Muscle layer of colon (tissue), 2 donors: Measurements from ENCODE around the gene SPDYE16.
"Not testable (repeated sequence)": the region's sequence is repeated elsewhere in the genome, so short reads cannot be mapped to it uniquely, and the experiment has no call there.

Source experiments
- H3K27ac ChIP-seq: one replicate; pipeline ENCODE4 v1.7.0; 2013; ENCODE audit warnings: low read depth, mild to moderate bottlenecking, low read length, moderate library complexity
- H3K27me3 ChIP-seq, 2 donors: one replicate each; pipeline ENCODE4 v1.7.0; 2013; ENCODE audit warnings: low read length in 2 of 2, mild to moderate bottlenecking in 2 of 2; ENCODE audit not compliant: insufficient read depth in 2 of 2, control insufficient read depth in 1 of 2
- H3K36me3 ChIP-seq: one replicate; pipeline ENCODE4 v1.7.0; 2013; ENCODE audit warnings: mild to moderate bottlenecking, low read length; ENCODE audit not compliant: insufficient read depth
- H3K4me1 ChIP-seq: one replicate; pipeline ENCODE4 v1.7.0; 2013; ENCODE audit warnings: mild to moderate bottlenecking, low read length; ENCODE audit not compliant: insufficient read depth
- H3K4me3 ChIP-seq, 2 donors: one replicate each; pipeline ENCODE4 v1.7.0; 2013; ENCODE audit warnings: low read length in 2 of 2, low read depth in 1 of 2, mild to moderate bottlenecking in 1 of 2, moderate library complexity in 1 of 2
- H3K9ac ChIP-seq: one replicate; pipeline ENCODE4 v1.7.0; 2013; ENCODE audit warnings: low read length
- H3K9me3 ChIP-seq: one replicate; pipeline ENCODE4 v1.7.0; 2013; ENCODE audit warnings: mild to moderate bottlenecking, low read length
- donor health status: abdominal sarcoma.
- donor health status: Adenocarcinoma of cecum.

Gene SPDYE16

GRCh38 chr7:76499201-76499923 is 43.7 kb downstream of the SPDYE16 start:
- not testable (repeated sequence) for H3K9ac ChIP-seq, H3K27me3 ChIP-seq, H3K27ac ChIP-seq, H3K4me3 ChIP-seq, H3K9me3 ChIP-seq, H3K4me1 ChIP-seq, H3K36me3 ChIP-seq

- H3K27ac ChIP-seq, H3K36me3 ChIP-seq, H3K9me3 ChIP-seq, H3K4me3 ChIP-seq, H3K9ac ChIP-seq, H3K4me1 ChIP-seq, H3K27me3 ChIP-seq: not testable (repeated sequence)
Observed at GRCh38 chr7:76498583-76499200, 44.4 kb downstream of the SPDYE16 start.

- H3K9ac ChIP-seq, H3K4me1 ChIP-seq, H3K4me3 ChIP-seq, H3K9me3 ChIP-seq, H3K27ac ChIP-seq, H3K27me3 ChIP-seq, H3K36me3 ChIP-seq: not testable (repeated sequence)
Observed at GRCh38 chr7:76497918-76498582, 45.0 kb downstream of the SPDYE16 start.

GRCh38 chr7:76495717-76496116 is 47.4 kb downstream of the SPDYE16 start:
- not testable (repeated sequence) for H3K4me3 ChIP-seq, H3K27me3 ChIP-seq, H3K27ac ChIP-seq, H3K9me3 ChIP-seq, H3K9ac ChIP-seq, H3K4me1 ChIP-seq, H3K36me3 ChIP-seq

GRCh38 chr7:76492139-76492538 is 51.0 kb downstream of the SPDYE16 start:
- H3K9ac ChIP-seq, H3K27ac ChIP-seq, H3K9me3 ChIP-seq: not testable (repeated sequence)

GRCh38 chr7:76487969-76488368 is 55.1 kb downstream of the SPDYE16 start:
- H3K27ac ChIP-seq, H3K4me1 ChIP-seq: not testable (repeated sequence)

More at GRCh38 chr7:76492139-76492538, 51.0 kb downstream of the SPDYE16 start:
- H3K4me3 ChIP-seq, H3K4me1 ChIP-seq, H3K36me3 ChIP-seq, H3K27me3 ChIP-seq: not testable (repeated sequence)

GRCh38 chr7:76486618-76487017 is 56.5 kb downstream of the SPDYE16 start:
- not testable (repeated sequence) for H3K36me3 ChIP-seq, H3K4me3 ChIP-seq, H3K9me3 ChIP-seq, H3K27ac ChIP-seq, H3K27me3 ChIP-seq, H3K4me1 ChIP-seq, H3K9ac ChIP-seq

More at GRCh38 chr7:76487969-76488368, 55.1 kb downstream of the SPDYE16 start:
- H3K36me3 ChIP-seq, H3K9me3 ChIP-seq, H3K9ac ChIP-seq, H3K4me3 ChIP-seq, H3K27me3 ChIP-seq: not testable (repeated sequence)

GRCh38 chr7:76485822-76486610 is 57.1 kb downstream of the SPDYE16 start:
- not testable (repeated sequence) for H3K9ac ChIP-seq, H3K9me3 ChIP-seq, H3K27me3 ChIP-seq, H3K27ac ChIP-seq, H3K4me3 ChIP-seq, H3K4me1 ChIP-seq, H3K36me3 ChIP-seq

GRCh38 chr7:76484456-76484855 is 58.6 kb downstream of the SPDYE16 start:
- H3K4me3 ChIP-seq, H3K27ac ChIP-seq, H3K27me3 ChIP-seq, H3K9ac ChIP-seq, H3K9me3 ChIP-seq, H3K4me1 ChIP-seq, H3K36me3 ChIP-seq: not testable (repeated sequence)

- not testable (repeated sequence) for H3K4me1 ChIP-seq, H3K9me3 ChIP-seq, H3K27me3 ChIP-seq, H3K36me3 ChIP-seq, H3K4me3 ChIP-seq, H3K9ac ChIP-seq, H3K27ac ChIP-seq
Observed at GRCh38 chr7:76483081-76483480, 60.0 kb downstream of the SPDYE16 start.

GRCh38 chr7:76482660-76483059 is 60.4 kb downstream of the SPDYE16 start:
- H3K9ac ChIP-seq, H3K36me3 ChIP-seq, H3K27ac ChIP-seq, H3K27me3 ChIP-seq, H3K4me3 ChIP-seq, H3K9me3 ChIP-seq, H3K4me1 ChIP-seq: not testable (repeated sequence)
